Stomach smooth muscle (tissue), 2 donors: ENCODE results near the gene SELENOP.
"Not testable (repeated sequence)": the region's sequence is repeated elsewhere in the genome, so short reads cannot be mapped to it uniquely, and the experiment has no call there.

Source experiments
- H3K27ac ChIP-seq: one replicate; pipeline ENCODE4 v1.7.0; 2013; ENCODE audit warnings: mild to moderate bottlenecking, low read length, inconsistent platforms
- H3K27me3 ChIP-seq, 2 donors: one replicate each; pipeline ENCODE4 v1.7.0; 2013; ENCODE audit warnings: low read length in 2 of 2; ENCODE audit not compliant: insufficient read depth in 2 of 2, control insufficient read depth in 1 of 2
- H3K36me3 ChIP-seq, 2 donors: one replicate each; pipeline ENCODE4 v1.7.0; 2013; ENCODE audit warnings: low read length in 2 of 2; ENCODE audit not compliant: control insufficient read depth in 2 of 2, insufficient read depth in 2 of 2
- H3K4me1 ChIP-seq: one replicate; pipeline ENCODE4 v1.7.0; 2013; ENCODE audit warnings: low read length; ENCODE audit not compliant: control insufficient read depth, insufficient read depth
- H3K4me3 ChIP-seq, 2 donors: one replicate each; pipeline ENCODE4 v1.7.0; 2013; ENCODE audit warnings: low read length in 2 of 2
- H3K9ac ChIP-seq, 2 donors: one replicate each; pipeline ENCODE4 v1.7.0; 2013; ENCODE audit warnings: low read length in 2 of 2, mild to moderate bottlenecking in 1 of 2
- H3K9me3 ChIP-seq, 2 donors: one replicate each; pipeline ENCODE4 v1.7.0; 2013; ENCODE audit warnings: low read length in 2 of 2; ENCODE audit not compliant: control insufficient read depth in 2 of 2
- donor health status: healthy.
- donor health status: Pancreatic carcinoma.

SELENOP gene, protein sequence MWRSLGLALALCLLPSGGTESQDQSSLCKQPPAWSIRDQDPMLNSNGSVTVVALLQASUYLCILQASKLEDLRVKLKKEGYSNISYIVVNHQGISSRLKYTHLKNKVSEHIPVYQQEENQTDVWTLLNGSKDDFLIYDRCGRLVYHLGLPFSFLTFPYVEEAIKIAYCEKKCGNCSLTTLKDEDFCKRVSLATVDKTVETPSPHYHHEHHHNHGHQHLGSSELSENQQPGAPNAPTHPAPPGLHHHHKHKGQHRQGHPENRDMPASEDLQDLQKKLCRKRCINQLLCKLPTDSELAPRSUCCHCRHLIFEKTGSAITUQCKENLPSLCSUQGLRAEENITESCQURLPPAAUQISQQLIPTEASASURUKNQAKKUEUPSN

DNA sequence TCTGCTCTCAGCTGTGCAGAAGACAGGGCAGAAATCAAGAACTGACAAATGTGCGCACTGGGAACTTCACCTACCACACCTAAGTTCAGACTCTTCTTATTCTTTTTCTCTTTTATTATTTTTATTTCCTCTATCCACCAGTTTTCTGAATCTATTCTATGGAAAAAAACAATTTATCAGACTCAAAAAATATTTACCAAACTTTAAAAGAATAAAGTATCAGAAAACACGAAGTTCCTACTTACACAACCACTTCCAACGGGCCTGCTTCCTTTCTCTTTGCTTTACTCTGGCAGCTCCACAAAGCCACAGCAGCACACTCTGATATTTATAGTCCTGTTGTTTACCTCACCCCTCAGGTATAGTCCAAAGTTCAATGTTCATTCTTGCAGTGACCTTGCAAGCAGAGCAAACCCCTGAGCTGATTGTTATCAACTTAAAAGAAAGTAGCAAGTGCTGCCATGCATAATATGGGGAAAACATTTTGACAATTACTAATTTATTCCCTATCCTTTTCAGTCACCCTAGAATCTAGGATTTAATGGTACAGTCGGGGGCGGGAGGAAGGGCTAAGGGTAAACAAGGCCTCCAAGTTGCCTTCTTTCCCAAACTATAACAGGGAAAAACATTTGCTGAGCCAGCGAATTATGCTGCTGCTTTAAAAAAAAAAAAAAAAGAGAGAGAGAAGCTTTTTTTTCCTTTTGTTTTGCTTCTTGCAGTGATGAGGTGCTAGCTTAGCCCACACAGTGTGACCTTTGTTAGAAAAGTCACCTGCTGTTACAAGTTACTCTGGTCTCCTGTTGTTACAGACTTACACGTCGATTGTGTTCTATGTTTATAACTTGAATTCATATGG, at the start of gene SELENOP:
SELENOP (minus strand) TSS at position 302 of the 856 bp plus-strand sequence. CDS start 3,539 bp downstream, outside the sequence.
- H3K9ac ChIP-seq: peak within 1 kb of the TSS; percentile 73 to 77
- H3K36me3 ChIP-seq: no peaks in the 10 kb centered on the region
- peak within 1 kb of the TSS; percentile 61 for H3K27ac ChIP-seq
- H3K4me1 ChIP-seq: no peaks in the 10 kb centered on the region
- H3K9me3 ChIP-seq: no peaks in the 10 kb centered on the region
- peak within 1 kb of the TSS; percentile 78 to 79 for H3K4me3 ChIP-seq
- no peaks in the 10 kb centered on the region for H3K27me3 ChIP-seq

DNA sequence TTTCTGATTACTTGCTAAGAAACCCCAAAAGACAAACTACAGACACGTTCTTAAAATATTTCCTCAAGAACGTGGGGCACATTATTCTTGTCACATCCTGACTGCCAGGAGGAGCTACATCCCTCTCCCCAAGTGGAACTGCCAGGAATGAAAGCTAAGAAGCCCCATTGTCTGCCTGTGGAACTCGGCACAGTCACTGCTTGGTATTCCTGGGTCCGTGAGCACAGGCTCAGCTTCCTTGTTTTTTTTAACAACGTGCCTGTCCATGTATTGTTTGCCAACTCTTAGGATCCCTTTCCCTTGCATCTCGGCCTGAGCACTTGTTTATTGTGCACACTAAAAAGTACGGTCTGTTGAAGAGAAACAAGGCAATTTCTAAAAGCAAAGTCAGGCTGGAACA, 47.0 kb upstream of the SELENOP start:
- Histone ChIP-seq H3K9ac (peak overlapping the region in 1 of 2 donors; percentile 31), H3K27me3 (no peaks in the 10 kb centered on the region), H3K27ac (no peak overlapping the region), H3K36me3 (no peaks in the 10 kb centered on the region), H3K9me3 (no peaks in the 10 kb centered on the region), H3K4me3 (peak overlapping the region; percentile 41 to 52), H3K4me1 (peaks cover 10% of the 10 kb centered on the region)

DNA sequence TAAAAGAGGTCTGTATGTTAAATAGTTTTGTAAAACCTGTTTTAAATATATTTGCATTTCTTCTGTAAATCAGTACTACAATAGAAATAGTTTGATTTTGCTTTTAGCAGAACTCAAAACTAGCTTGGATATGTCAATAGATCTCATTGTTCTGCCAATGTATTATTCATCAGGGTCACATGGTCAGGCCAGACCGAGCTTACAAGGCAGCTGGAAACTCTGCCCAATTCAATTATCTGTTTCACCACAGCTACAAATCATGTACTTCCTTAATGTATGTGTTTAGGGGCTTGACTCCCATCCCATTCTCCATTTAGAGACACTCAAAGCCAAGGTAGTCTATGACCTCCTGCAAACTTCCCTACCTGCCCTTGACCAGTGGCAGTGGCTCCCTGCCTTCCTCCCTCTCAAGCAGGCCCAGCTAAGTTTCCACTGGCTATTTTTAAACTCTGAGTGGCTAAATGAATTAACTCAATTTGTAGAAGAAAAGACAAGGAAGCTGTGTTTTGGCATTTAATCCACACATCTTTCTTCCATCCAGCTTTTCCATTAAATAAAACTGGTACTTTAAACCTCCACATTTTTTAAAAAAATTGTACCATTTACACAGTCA, 46.4 kb upstream of the SELENOP start:
- Histone ChIP-seq H3K27ac (no peak overlapping the region), H3K4me3 (peak overlapping the region in 1 of 2 donors; percentile 52), H3K4me1 (peaks cover 10% of the 10 kb centered on the region), H3K9me3 (no peaks in the 10 kb centered on the region), H3K27me3 (no peaks in the 10 kb centered on the region), H3K36me3 (no peaks in the 10 kb centered on the region), H3K9ac (peak overlapping the region in 1 of 2 donors; percentile 31)

DNA sequence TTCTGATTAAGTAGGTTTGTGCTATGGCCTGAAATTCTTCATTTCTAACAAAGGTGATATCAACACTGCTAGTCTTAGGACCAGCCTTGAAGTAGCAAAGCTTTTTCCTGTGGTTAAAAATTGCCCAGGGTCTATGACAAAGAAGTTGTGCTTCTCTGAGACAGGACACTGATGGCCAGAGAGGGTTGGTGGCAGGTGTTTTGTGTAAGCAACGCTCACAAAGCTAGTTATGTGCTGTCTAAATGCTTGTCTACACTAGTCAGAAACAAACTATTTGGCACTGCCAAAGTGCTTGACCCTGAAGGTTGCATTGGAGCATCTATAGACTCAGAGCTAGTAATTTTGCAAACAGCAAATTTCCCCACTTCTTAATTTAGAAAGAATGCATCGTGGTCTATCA, 44.1 kb upstream of the SELENOP start:
- no peaks in the 10 kb centered on the region for H3K9me3 ChIP-seq
- H3K27me3 ChIP-seq: no peaks in the 10 kb centered on the region
- no peaks in the 10 kb centered on the region for H3K36me3 ChIP-seq
- H3K4me3 ChIP-seq: no peak overlapping the region
- H3K9ac ChIP-seq: no peak overlapping the region
- H3K27ac ChIP-seq: no peak overlapping the region
- H3K4me1 ChIP-seq: peaks cover 10% of the 10 kb centered on the region

DNA sequence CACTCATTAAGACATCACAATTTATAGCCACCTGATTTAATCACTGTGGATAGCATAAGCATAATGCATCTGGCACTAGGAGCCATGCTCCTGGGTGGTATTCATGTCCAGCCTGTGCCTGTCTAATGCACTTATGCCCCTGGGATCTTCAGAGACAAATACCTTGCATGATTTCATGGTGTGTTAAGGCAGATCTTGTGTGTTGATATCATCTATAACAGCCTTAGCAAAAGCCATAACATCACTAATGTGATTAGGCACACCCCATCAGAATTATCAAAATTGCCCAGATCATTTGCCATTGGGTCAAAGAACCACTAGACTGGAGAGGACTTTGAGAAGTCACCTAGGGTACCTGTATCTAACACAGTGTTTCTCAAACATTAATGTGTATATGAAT, 43.7 kb upstream of the SELENOP start:
- Histone ChIP-seq H3K27ac (no peak overlapping the region), H3K4me3 (no peak overlapping the region), H3K27me3 (no peaks in the 10 kb centered on the region), H3K9me3 (no peaks in the 10 kb centered on the region), H3K9ac (no peak overlapping the region), H3K4me1 (peaks cover 10% of the 10 kb centered on the region), H3K36me3 (no peaks in the 10 kb centered on the region)

DNA sequence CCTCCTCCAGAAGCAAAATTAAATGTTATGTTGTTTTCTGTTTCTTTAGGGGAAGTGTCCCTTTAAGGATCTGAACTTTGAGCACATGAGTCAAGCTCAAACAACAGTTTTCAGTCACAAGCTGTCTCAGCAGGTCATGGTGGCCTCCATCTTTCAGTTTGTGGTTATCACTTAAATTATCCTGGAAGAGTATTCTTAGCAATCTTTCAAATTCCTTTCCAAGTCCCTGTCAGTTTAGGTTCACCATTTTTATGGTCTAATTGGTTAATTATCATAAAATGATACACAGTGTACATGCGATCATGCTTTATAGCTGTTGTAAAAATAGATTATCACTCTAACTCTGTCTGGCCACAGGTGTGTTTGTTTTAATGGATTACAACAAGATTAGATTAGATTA, 43.1 kb upstream of the SELENOP start:
- no peak overlapping the region for H3K4me3 ChIP-seq
- no peak overlapping the region for H3K9ac ChIP-seq
- no peaks in the 10 kb centered on the region for H3K36me3 ChIP-seq
- H3K27me3 ChIP-seq: no peaks in the 10 kb centered on the region
- peaks cover 10% of the 10 kb centered on the region for H3K4me1 ChIP-seq
- H3K27ac ChIP-seq: no peak overlapping the region
- no peaks in the 10 kb centered on the region for H3K9me3 ChIP-seq

DNA sequence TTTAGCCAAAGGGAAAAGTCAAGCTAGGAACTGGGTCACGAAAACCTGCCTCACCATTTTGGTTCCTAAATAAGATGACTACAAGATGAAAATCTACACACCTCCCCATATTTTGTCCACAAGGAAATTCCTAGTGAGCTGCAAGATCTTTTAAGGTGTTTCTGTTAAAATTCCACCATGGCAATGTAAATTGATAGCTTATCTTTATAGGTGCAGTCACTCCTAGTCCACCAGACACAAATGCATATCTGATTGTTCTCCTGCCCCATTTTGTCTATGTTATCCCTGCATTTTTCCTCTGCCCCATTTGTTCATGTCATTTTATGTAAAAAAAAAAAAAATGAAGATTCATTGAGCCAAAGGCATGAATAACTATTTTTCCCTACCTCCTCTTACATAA, 41.1 kb upstream of the SELENOP start:
- Histone ChIP-seq H3K27ac (no peak overlapping the region), H3K4me3 (no peak overlapping the region), H3K27me3 (no peaks in the 10 kb centered on the region)

DNA sequence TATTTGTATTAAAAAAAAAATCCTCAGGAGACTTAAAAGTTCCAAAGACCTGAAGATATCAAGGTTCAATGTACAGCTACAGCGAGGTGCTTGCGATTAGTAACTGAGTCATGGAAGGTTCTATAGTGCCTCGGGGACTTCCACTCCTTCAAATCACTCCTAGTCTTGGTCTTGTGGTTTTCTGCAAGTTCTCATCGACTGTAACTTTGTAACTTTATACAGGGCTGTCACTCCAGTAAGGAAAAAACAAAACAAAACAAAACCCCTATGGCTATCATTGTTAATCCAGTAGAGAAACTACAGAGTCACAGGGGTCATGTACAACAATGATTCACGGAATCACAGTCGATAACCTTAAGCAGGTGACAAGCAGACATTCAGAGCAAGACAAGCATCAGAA, 39.8 kb upstream of the SELENOP start:
- Histone ChIP-seq H3K4me3 (no peak overlapping the region), H3K27me3 (no peaks in the 10 kb centered on the region), H3K27ac (no peak overlapping the region), H3K36me3 (no peaks in the 10 kb centered on the region), H3K9ac (no peak overlapping the region), H3K9me3 (no peaks in the 10 kb centered on the region), H3K4me1 (no peaks in the 10 kb centered on the region)

More for the DNA sequence above, 41.1 kb upstream of the SELENOP start:
- H3K36me3 ChIP-seq: no peaks in the 10 kb centered on the region
- peaks cover 2% of the 10 kb centered on the region for H3K4me1 ChIP-seq
- no peak overlapping the region for H3K9ac ChIP-seq
- H3K9me3 ChIP-seq: no peaks in the 10 kb centered on the region

DNA sequence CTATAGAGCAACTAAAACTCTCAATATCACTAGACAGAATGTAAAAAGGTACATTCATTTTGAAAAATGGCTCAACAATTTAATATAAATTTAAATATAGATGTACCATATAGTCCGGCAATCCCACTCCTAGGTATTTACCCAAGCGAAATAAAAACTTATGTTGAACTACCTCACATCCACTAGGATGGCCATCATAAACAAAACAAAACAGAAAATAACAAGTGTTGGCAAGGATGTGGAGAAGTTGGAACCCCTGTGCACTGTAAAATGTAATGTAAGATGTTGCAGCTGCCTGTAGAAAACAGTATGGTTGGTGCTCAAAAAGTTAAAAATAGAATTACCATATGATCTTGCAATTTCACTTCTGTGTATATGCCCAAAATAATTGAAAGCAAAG, 36.9 kb upstream of the SELENOP start:
- H3K9me3 ChIP-seq: no peaks in the 10 kb centered on the region
- H3K36me3 ChIP-seq: no peaks in the 10 kb centered on the region
- no peaks in the 10 kb centered on the region for H3K27me3 ChIP-seq
- H3K9ac ChIP-seq: no peak overlapping the region
- no peaks in the 10 kb centered on the region for H3K4me1 ChIP-seq
- no peak overlapping the region for H3K27ac ChIP-seq
- H3K4me3 ChIP-seq: no peak overlapping the region

DNA sequence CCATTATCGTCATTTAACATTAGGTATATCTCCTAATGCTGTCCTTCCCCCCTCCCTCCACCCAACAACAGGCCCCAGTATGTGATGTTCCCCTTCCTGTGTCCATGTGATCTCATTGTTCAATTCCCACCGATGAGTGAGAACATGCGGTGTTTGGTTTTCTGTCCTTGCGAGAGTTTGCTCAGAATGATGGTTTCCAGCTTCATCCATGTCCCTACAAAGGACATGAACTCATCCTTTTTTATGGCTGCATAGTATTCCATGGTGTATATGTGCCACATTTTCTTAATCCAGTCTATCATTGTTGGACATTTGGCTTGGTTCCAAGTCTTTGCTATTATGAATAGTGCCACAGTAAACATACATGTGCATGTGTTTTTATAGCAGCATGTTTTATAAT, 32.7 kb upstream of the SELENOP start:
- H3K9me3 ChIP-seq, H3K9ac ChIP-seq, H3K27me3 ChIP-seq, H3K36me3 ChIP-seq, H3K27ac ChIP-seq, H3K4me3 ChIP-seq: not testable (repeated sequence)
- H3K4me1 ChIP-seq: peaks cover 11% of the 10 kb centered on the region
